ENCODE data around the gene FBLN7. TPM values are rescaled to one million over a fixed set of nuclear protein-coding genes. Genes with fewer than 3 reads are reported as not detected.
A peak's percentile ranks its signal among the peaks of the same experiment; 100 is the strongest.

The FBLN7 gene
- total RNA-seq, 1 donor from 2014 or later, result 0.31 TPM

GRCh38 chr2:112118148-112118547 lies 20.0 kb upstream of the FBLN7 start:
- intact Hi-C loops (cut with micrococcal nuclease), result loop anchor here (5.0 kb wide), 1 partner anchor 231 kb away; no protein-coding TSS in a partner anchor
- ATAC-seq (ENCODE audit: low read depth), result no peak
- ChIA-PET CTCF (interaction anchor here (1.1 kb wide), 1 partner anchor 230 kb away, joined by 3 read pairs; no protein-coding TSS in a partner anchor), POLR2A (interaction anchor here (0.7 kb wide), 1 partner anchor 140 kb away, joined by 3 read pairs; no protein-coding TSS in a partner anchor)
- no peak for TF ChIP-seq CTCF (IDR thresholded peaks at IDR 0.05)
- Mint-ChIP-seq H3K4me3 (no peak overlapping the region), H3K9me3 (no peaks in the 10 kb centered on the region), H3K27me3 (no peaks in the 10 kb centered on the region), H3K27ac (no peak overlapping the region), H3K4me1 (peaks cover 1% of the 10 kb centered on the region), H3K36me3 (ENCODE audit: low read depth) (peaks cover 33% of the 10 kb centered on the region)
- no peak for DNase-seq

GRCh38 chr2:112121682-112122254 lies 16.4 kb upstream of the FBLN7 start:
- no peak for DNase-seq
- Mint-ChIP-seq H3K9me3 (peaks cover 2% of the 10 kb centered on the region), H3K4me3 (no peak overlapping the region), H3K4me1 (peaks cover 1% of the 10 kb centered on the region), H3K36me3 (ENCODE audit: low read depth) (peaks cover 29% of the 10 kb centered on the region), H3K27ac (no peak overlapping the region), H3K27me3 (no peaks in the 10 kb centered on the region)
- intact Hi-C loops (cut with micrococcal nuclease), result loop anchor here (5.0 kb wide), 2 partner anchors 136 to 381 kb away; partner anchors contain the start of gene ZC3H8
- ChIA-PET CTCF (interaction anchor here (0.7 to 2.8 kb wide), 12 partner anchors 16 to 380 kb away, joined by 3 to 14 read pairs (median 3); partner anchors contain the start of genes FBLN7, RGPD8 and ZC3H8), POLR2A (interaction anchor here (0.5 to 1.0 kb wide), 2 partner anchors 133 to 375 kb away, joined by 3 to 4 read pairs; partner anchors contain the start of gene ZC3H8)
- TF ChIP-seq CTCF (IDR thresholded peaks at IDR 0.05), result peak; percentile 47
- ATAC-seq (ENCODE audit: low read depth), result no peak

- ChIA-PET CTCF (no interaction called here), POLR2A (no interaction called here)
- no peaks in the 10 kb centered on the region for H3K4me1 Mint-ChIP-seq
- no peak overlapping the region for H3K4me3 Mint-ChIP-seq
- intact Hi-C loops (cut with micrococcal nuclease), result no loop called here
- no peak overlapping the region for H3K27ac Mint-ChIP-seq
- peaks cover 5% of the 10 kb centered on the region for H3K36me3 Mint-ChIP-seq (ENCODE audit: low read depth)
- H3K9me3 Mint-ChIP-seq, result peaks cover 16% of the 10 kb centered on the region
- no peak for DNase-seq
- TF ChIP-seq CTCF (IDR thresholded peaks at IDR 0.05), result no peak
- ATAC-seq (ENCODE audit: low read depth), result no peak
- no peaks in the 10 kb centered on the region for H3K27me3 Mint-ChIP-seq
These were observed 9.1 kb upstream of the FBLN7 start for GRCh38 chr2:112129060-112129459.

- ChIA-PET POLR2A (no interaction called here), CTCF (no interaction called here)
- Mint-ChIP-seq H3K27ac (no peak overlapping the region), H3K27me3 (peaks cover 7% of the 10 kb centered on the region), H3K36me3 (ENCODE audit: low read depth) (peaks cover 3% of the 10 kb centered on the region), H3K9me3 (peaks cover 8% of the 10 kb centered on the region), H3K4me3 (no peak overlapping the region), H3K4me1 (peaks cover 8% of the 10 kb centered on the region)
- no peak for TF ChIP-seq CTCF (IDR thresholded peaks at IDR 0.05)
- intact Hi-C loops (cut with micrococcal nuclease), result no loop called here
- no peak for DNase-seq
- ATAC-seq (ENCODE audit: low read depth), result no peak
These were observed 4.8 kb upstream of the FBLN7 start for GRCh38 chr2:112133344-112133743.

- ATAC-seq (ENCODE audit: low read depth) (no peak), DNase-seq (no peak)
- Mint-ChIP-seq H3K4me3 (no peak overlapping the region), H3K4me1 (peaks cover 11% of the 10 kb centered on the region), H3K9me3 (peaks cover 7% of the 10 kb centered on the region), H3K36me3 (ENCODE audit: low read depth) (peaks cover 3% of the 10 kb centered on the region), H3K27ac (no peak overlapping the region), H3K27me3 (peaks cover 7% of the 10 kb centered on the region)
- intact Hi-C loops (cut with micrococcal nuclease), result no loop called here
- ChIA-PET POLR2A (no interaction called here), CTCF (interaction anchor here (0.6 kb wide), 1 partner anchor 217 kb away, joined by 3 read pairs; no protein-coding TSS in a partner anchor)
- TF ChIP-seq CTCF (IDR thresholded peaks at IDR 0.05), result no peak
These were observed 4.1 kb upstream of the FBLN7 start for GRCh38 chr2:112134120-112134519.

Data from activated B cell treated with CpG ODN at 0.5 μM for 24 hours (primary cell).